IMR-90 (cell line): ENCODE results near the gene CDK1. TPM values are rescaled to one million over a fixed set of nuclear protein-coding genes. Genes with fewer than 3 reads are reported as not detected.

ENCODE experiments used
- ATAC-seq: fragments of 200-7000 bp; cut with Tn5 transposase; 2 replicates; pipeline ENCODE4 v1.9.1; 2020; ENCODE audit warnings: low read depth, mild to moderate bottlenecking, moderate library complexity
- BruUV-seq: library from RNA; stranded (reverse); fragments of 400-500 nt; replicated peaks from 2 replicates; lab custom pipeline; 2021; lab: Mats Ljungman, UMichigan
- CTCF ChIA-PET: fragments of 300-600 bp; formaldehyde crosslinking; extraction: SDS; loops from one replicate; lab custom pipeline; 2021; ENCODE audit warnings: antibody characterized with exemption; lab: Yijun Ruan, JAX
- POLR2A ChIA-PET: fragments of 300-600 bp; sonication (Branson Sonifier 250); formaldehyde crosslinking; loops from one replicate; lab custom pipeline; 2022; ENCODE audit warnings: antibody characterized with exemption; ENCODE audit not compliant: unreplicated experiment; lab: Charles Lee
- DNase-seq: peaks from one replicate; pipeline ENCODE4 v3.0.0; 2013
- H2AFZ ChIP-seq: replicated peaks from 2 replicates; pipeline ENCODE3; 2013; ENCODE audit warnings: low read length, mild to moderate bottlenecking; ENCODE audit not compliant: poor library complexity
- H2AK5ac ChIP-seq: 2 replicates; pipeline ENCODE4 v1.6.1; 2013; ENCODE audit warnings: low read depth, low read length, inconsistent platforms
- H2AK9ac ChIP-seq: replicated peaks from 2 replicates; pipeline ENCODE3; 2013; ENCODE audit warnings: mild to moderate bottlenecking, low read depth, low read length, moderate library complexity; ENCODE audit not compliant: poor library complexity
- H2BK120ac ChIP-seq: 2 replicates; pipeline ENCODE4 v1.6.1; 2013; ENCODE audit warnings: low read depth, low read length, inconsistent platforms
- H2BK15ac ChIP-seq: 3 replicates; pipeline ENCODE4 v1.6.1; 2013; ENCODE audit warnings: low read depth, low read length, inconsistent platforms
- H2BK20ac ChIP-seq: 2 replicates; pipeline ENCODE4 v1.6.1; 2013; ENCODE audit warnings: low read depth, mild to moderate bottlenecking, inconsistent platforms, low read length, moderate library complexity
- H2BK5ac ChIP-seq: 2 replicates; pipeline ENCODE4 v1.6.1; 2013; ENCODE audit warnings: mild to moderate bottlenecking, low read depth, low read length, inconsistent platforms; ENCODE audit not compliant: poor library complexity, severe bottlenecking
- H3K14ac ChIP-seq: replicated peaks from 2 replicates; pipeline ENCODE4 v1.6.1; 2013; ENCODE audit warnings: low read depth, low read length, inconsistent platforms
- H3K18ac ChIP-seq: 2 replicates; pipeline ENCODE4 v1.6.1; 2013; ENCODE audit warnings: low read depth, low read length, control low read depth
- H3K23ac ChIP-seq: 2 replicates; pipeline ENCODE4 v1.6.1; 2013; ENCODE audit warnings: low read depth, low read length, inconsistent platforms
- H3K27ac ChIP-seq: 2 replicates; pipeline ENCODE4 v1.5.1; 2013; ENCODE audit warnings: mild to moderate bottlenecking, control low read depth, low read length; ENCODE audit not compliant: insufficient read depth
- H3K27me3 ChIP-seq: 2 replicates; pipeline ENCODE4 v1.6.1; 2013; ENCODE audit warnings: low read length; ENCODE audit not compliant: control insufficient read depth, insufficient read depth
- H3K36me3 ChIP-seq: 2 replicates; pipeline ENCODE4 v1.6.1; 2013; ENCODE audit warnings: low read length, mixed read lengths; ENCODE audit not compliant: control insufficient read depth, insufficient read depth
- H3K4ac ChIP-seq: 2 replicates; pipeline ENCODE4 v1.6.1; 2013; ENCODE audit warnings: low read depth, low read length, inconsistent platforms
- H3K4me1 ChIP-seq: 2 replicates; pipeline ENCODE4 v1.6.1; 2013; ENCODE audit warnings: low read length, mixed read lengths; ENCODE audit not compliant: control insufficient read depth, insufficient read depth
- H3K4me2 ChIP-seq: 2 replicates; pipeline ENCODE4 v1.6.1; 2013; ENCODE audit warnings: low read depth, mild to moderate bottlenecking, control low read depth, low read length, moderate library complexity
- H3K4me3 ChIP-seq: 2 replicates; pipeline ENCODE4 v1.5.1; 2013; ENCODE audit warnings: low read depth, mild to moderate bottlenecking, control low read depth, low read length, moderate library complexity; ENCODE audit not compliant: insufficient read depth
- H3K56ac ChIP-seq: 2 replicates; pipeline ENCODE4 v1.6.1; 2013; ENCODE audit warnings: low read length, inconsistent platforms; ENCODE audit not compliant: insufficient read depth; ENCODE audit errors: extremely low read depth
- H3K79me1 ChIP-seq, 2 experiments: 2 replicates each; pipeline ENCODE4 v1.6.1; 2013; ENCODE audit warnings: low read length in 2 of 2, inconsistent platforms in 1 of 2, low read depth in 1 of 2
- H3K9ac ChIP-seq: 2 replicates; pipeline ENCODE4 v1.6.1; 2013; ENCODE audit warnings: low read depth, low read length, control low read depth
- H3K9me1 ChIP-seq: 2 replicates; pipeline ENCODE4 v1.6.1; 2013; ENCODE audit warnings: low read length, inconsistent platforms; ENCODE audit not compliant: insufficient read depth
- H3K9me3 ChIP-seq: 2 replicates; pipeline ENCODE4 v1.6.1; 2013; ENCODE audit warnings: low read length; ENCODE audit not compliant: control insufficient read depth, insufficient read depth
- H4K20me1 ChIP-seq: 2 replicates; pipeline ENCODE4 v1.6.1; 2013; ENCODE audit warnings: low read length, inconsistent platforms; ENCODE audit not compliant: insufficient read depth
- H4K5ac ChIP-seq: 2 replicates; pipeline ENCODE4 v1.6.1; 2013; ENCODE audit warnings: mild to moderate bottlenecking, low read depth, low read length, control low read depth
- H4K8ac ChIP-seq, 2 experiments: 2 replicates each; pipeline ENCODE4 v1.6.1; 2013; ENCODE audit warnings: low read depth in 2 of 2, low read length in 2 of 2, control low read depth in 1 of 2, inconsistent platforms in 1 of 2
- H4K91ac ChIP-seq: 2 replicates; pipeline ENCODE4 v1.6.1; 2013; ENCODE audit warnings: low read depth, low read length, inconsistent platforms; ENCODE audit not compliant: insufficient read depth
- WGBS, 2 experiments: methylation state at CpG; one replicate each; pipeline versions ENCODE4 v1.1.5 to v1.1.7; 2013; ENCODE audit warnings: missing lambda C conversion rate in 2 of 2; ENCODE audit not compliant: insufficient read length in 1 of 2; ENCODE audit errors: extremely low coverage in 2 of 2; 5-methylcytosine and 5-hydroxymethylcytosine counted together
- dilution Hi-C: fragments of 300-500 bp; cut with HindIII; formaldehyde crosslinking; loops from one replicate; pipeline ENCODE4 v1.14.3; 2018; ENCODE audit warnings: low sequenced_read_pairs; ENCODE audit not compliant: unreplicated experiment
- in situ Hi-C: fragments of 300-500 bp; cut with MboI; formaldehyde crosslinking; loops from 3 replicates; pipeline ENCODE4 v1.14.3; 2019; ENCODE audit warnings: low sequenced_read_pairs, inconsistent platforms, mixed read lengths
- intact Hi-C: fragments of 100-400 bp; cut with micrococcal nuclease; formaldehyde crosslinking; loops from 2 replicates; pipeline ENCODE4 v1.10.0; 2022
- polyA plus RNA-seq, 3 experiments: library from polyadenylated mRNA; depleted of rRNA; stranded (reverse); fragments of >200 nt; gene quantifications; 2 replicates each; pipeline ENCODE4 v1.2.3, GENCODE V29; 2012; ENCODE audit warnings: low replicate concordance in 1 of 3
- total RNA-seq: library from RNA; depleted of rRNA; stranded (reverse); fragments of >200 nt; gene quantifications from 2 replicates; pipeline ENCODE4 v1.2.3, GENCODE V29; 2012
- TF ChIP-seq, protein P1 (sequence below): fragments of 150-350 bp; IDR thresholded peaks from 2 replicates; pipeline ENCODE4 v1.6.1; 2016; ENCODE audit warnings: low read depth, mild to moderate bottlenecking, low read length, moderate library complexity, borderline replicate concordance

The CDK1 gene
- total and polyA plus RNA-seq, 2 of the 4 experiments (the other 2 are of a cell fraction), result 21.9 to 28.1 TPM

DNA sequence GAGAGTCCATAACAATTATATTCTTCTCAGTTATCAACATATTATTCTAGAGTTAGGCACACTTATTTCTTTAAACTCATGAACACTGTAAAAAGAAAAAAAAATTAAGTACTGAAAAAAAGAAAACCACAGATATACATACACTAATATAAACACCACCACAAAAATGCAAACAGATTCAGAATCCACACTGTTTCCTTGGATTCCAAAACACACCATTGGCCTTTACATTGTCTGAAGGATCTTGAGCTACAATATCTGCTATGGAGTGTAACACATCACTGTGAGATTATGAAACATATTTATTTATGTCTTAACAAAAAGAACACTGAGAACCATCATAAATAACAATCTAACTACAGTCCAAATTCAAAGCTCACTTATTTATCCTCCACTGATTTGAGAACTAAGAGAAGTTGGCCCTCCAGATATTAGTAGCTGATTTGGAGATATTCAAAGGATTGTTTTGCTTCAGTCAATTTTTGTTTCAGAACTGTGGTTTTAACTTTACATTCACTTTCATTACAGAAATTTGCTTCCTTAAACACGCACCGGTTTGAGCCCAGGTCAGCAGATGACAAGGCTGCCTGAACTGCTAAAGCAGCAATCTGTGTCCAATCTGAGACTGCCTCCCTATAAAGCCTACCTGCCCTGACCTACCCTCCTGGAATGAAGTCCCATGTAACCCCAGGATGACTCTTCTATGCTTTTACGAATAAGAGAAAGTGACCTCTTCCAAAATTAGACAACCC is 47.0 kb upstream of the CDK1 start:
- DNase-seq, result no peak
- Histone ChIP-seq H3K4me3 (no peak overlapping the region), H4K91ac (no peak overlapping the region), H2AK5ac (no peak overlapping the region), H2BK120ac (no peak overlapping the region), H3K9me1 (no peaks in the 10 kb centered on the region), H3K36me3 (no peaks in the 10 kb centered on the region), H2AK9ac (no peak overlapping the region), H4K8ac (no peak overlapping the region), H3K27me3 (peaks cover 48% of the 10 kb centered on the region), H2AFZ (no peak overlapping the region), H3K18ac (no peak overlapping the region), H3K27ac (no peak overlapping the region), H3K4me2 (no peak overlapping the region), H3K4ac (no peak overlapping the region), H3K9ac (no peak overlapping the region), H2BK20ac (no peak overlapping the region), H3K4me1 (0 out of 2 replicates have a peak, but pooled peaks cover 2% of the 10 kb centered on the region), H4K20me1 (no peaks in the 10 kb centered on the region), H3K79me1 (no peaks in the 10 kb centered on the region), H3K56ac (no peak overlapping the region), H3K9me3 (no peaks in the 10 kb centered on the region), H4K5ac (no peak overlapping the region), H2BK5ac (no peak overlapping the region), H3K14ac (no peak overlapping the region), H3K23ac (no peak overlapping the region), H2BK15ac (no peak overlapping the region)
- TF ChIP-seq, protein P1, sequence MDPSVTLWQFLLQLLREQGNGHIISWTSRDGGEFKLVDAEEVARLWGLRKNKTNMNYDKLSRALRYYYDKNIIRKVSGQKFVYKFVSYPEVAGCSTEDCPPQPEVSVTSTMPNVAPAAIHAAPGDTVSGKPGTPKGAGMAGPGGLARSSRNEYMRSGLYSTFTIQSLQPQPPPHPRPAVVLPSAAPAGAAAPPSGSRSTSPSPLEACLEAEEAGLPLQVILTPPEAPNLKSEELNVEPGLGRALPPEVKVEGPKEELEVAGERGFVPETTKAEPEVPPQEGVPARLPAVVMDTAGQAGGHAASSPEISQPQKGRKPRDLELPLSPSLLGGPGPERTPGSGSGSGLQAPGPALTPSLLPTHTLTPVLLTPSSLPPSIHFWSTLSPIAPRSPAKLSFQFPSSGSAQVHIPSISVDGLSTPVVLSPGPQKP, result no peak
- no TSS peak for BruUV-seq
- ChIA-PET POLR2A (no interaction called here), CTCF (no interaction called here)
- intact Hi-C loops, result no loop called here
- WGBS, 2 experiments, result no CpG with 5 or more reads among the region's 3 CpGs
- in situ Hi-C loops, result no loop called here
- no peak; the same call in none of the 2 replicates for ATAC-seq
- dilution Hi-C loops, result no loop called here
